WERI-Rb-1 (cell line): ENCODE results near the gene KMT5C.

Experiments used
- DNase-seq: peaks from one replicate; pipeline ENCODE4 v3.0.0-alpha.2; 2020
- H3K27ac ChIP-seq: fragments of 250-450 bp; sonication (Bioruptor Pico); 2 replicates; pipeline ENCODE4 v1.5.1; 2020; ENCODE audit warnings: mild to moderate bottlenecking, moderate library complexity
- H3K27me3 ChIP-seq: fragments of 250-450 bp; sonication (Bioruptor Pico); 2 replicates; pipeline ENCODE4 v1.5.1; 2021; ENCODE audit warnings: mild to moderate bottlenecking, low read depth, moderate library complexity; ENCODE audit not compliant: insufficient read depth, severe bottlenecking
- H3K36me3 ChIP-seq: fragments of 250-450 bp; sonication (Bioruptor Pico); 2 replicates; pipeline ENCODE4 v1.5.1; 2020; ENCODE audit warnings: mild to moderate bottlenecking, moderate library complexity
- H3K4me3 ChIP-seq: 2 replicates; pipeline ENCODE4 v1.5.1; 2011; ENCODE audit warnings: low read depth, mild to moderate bottlenecking, control low read depth, low read length
- H3K9me3 ChIP-seq: fragments of 250-450 bp; sonication (Bioruptor Pico); 2 replicates; pipeline ENCODE4 v1.5.1; 2021; ENCODE audit warnings: mild to moderate bottlenecking, moderate library complexity; ENCODE audit not compliant: severe bottlenecking
- CTCF ChIP-seq: IDR thresholded peaks from 2 replicates; pipeline ENCODE4 v1.5.1; 2011; ENCODE audit warnings: low read depth, mild to moderate bottlenecking, control low read depth, inconsistent platforms, low read length

The KMT5C gene

GRCh38 chr19:55319785-55320184, 19.9 kb upstream of the KMT5C start:
- DNase-seq: no peak
- H3K4me3 ChIP-seq: no peak overlapping the region
- H3K36me3 ChIP-seq: no peaks in the 10 kb centered on the region
- H3K27me3 ChIP-seq: no peaks in the 10 kb centered on the region
- no peaks in the 10 kb centered on the region for H3K9me3 ChIP-seq
- TF ChIP-seq CTCF: no peak
- H3K27ac ChIP-seq: no peak overlapping the region

GRCh38 chr19:55320844-55321419, 18.7 kb upstream of the KMT5C start:
- Histone ChIP-seq H3K36me3 (no peaks in the 10 kb centered on the region), H3K27ac (no peak overlapping the region), H3K4me3 (no peak overlapping the region), H3K27me3 (no peaks in the 10 kb centered on the region), H3K9me3 (no peaks in the 10 kb centered on the region)
- TF ChIP-seq CTCF: no peak
- DNase-seq: no peak

- Histone ChIP-seq H3K27ac (no peak overlapping the region), H3K36me3 (no peaks in the 10 kb centered on the region), H3K4me3 (no peak overlapping the region), H3K27me3 (no peaks in the 10 kb centered on the region), H3K9me3 (no peaks in the 10 kb centered on the region)
- no peak for TF ChIP-seq CTCF
- no peak for DNase-seq
These were observed 18.1 kb upstream of the KMT5C start for GRCh38 chr19:55321466-55322137.

GRCh38 chr19:55322204-55322885, 17.3 kb upstream of the KMT5C start:
- Histone ChIP-seq H3K9me3 (no peaks in the 10 kb centered on the region), H3K36me3 (no peaks in the 10 kb centered on the region), H3K4me3 (no peak overlapping the region), H3K27ac (no peak overlapping the region), H3K27me3 (no peaks in the 10 kb centered on the region)
- no peak for DNase-seq
- no peak for TF ChIP-seq CTCF

GRCh38 chr19:55324662-55325061, 15.0 kb upstream of the KMT5C start:
- no peak for DNase-seq
- H3K9me3 ChIP-seq: no peaks in the 10 kb centered on the region
- no peak overlapping the region for H3K27ac ChIP-seq
- H3K27me3 ChIP-seq: no peaks in the 10 kb centered on the region
- H3K4me3 ChIP-seq: no peak overlapping the region
- no peaks in the 10 kb centered on the region for H3K36me3 ChIP-seq
- TF ChIP-seq CTCF: no peak
